Ishikawa (cell line): Measurements from ENCODE around the gene TCF20.

Experiments
- CEBPB ChIP-seq: IDR thresholded peaks from 2 replicates; pipeline ENCODE4 v1.6.1; 2012
- EP300 ChIP-seq: IDR thresholded peaks from 2 replicates; pipeline ENCODE4 v1.6.1; 2012; ENCODE audit warnings: borderline replicate concordance
- YY1 ChIP-seq: IDR thresholded peaks from 2 replicates; pipeline ENCODE4 v1.6.1; 2012; ENCODE audit warnings: low read depth
- TF ChIP-seq, protein P1 (sequence below): IDR thresholded peaks from 2 replicates; pipeline ENCODE4 v1.6.1; 2012

DNA sequence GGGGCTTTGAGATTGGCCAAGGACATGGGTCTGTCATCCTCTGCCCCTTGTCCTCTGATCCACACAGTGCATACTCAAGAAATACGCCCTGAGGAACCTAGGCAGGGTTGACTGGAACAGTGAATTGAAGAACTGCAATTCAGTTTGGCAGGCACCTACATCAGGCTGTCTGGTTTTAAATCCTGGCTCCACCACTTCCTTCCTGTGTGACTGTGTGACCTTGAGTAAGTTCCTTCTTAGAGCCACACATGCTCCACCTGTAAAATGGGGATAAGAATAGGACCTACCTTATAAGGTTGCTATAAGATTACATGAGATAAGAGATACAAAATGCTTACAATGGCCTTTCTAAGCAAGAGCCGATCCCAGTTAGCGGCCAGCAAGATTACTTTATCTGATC, 15.8 kb upstream of the TCF20 start:
- TF ChIP-seq, protein P1, sequence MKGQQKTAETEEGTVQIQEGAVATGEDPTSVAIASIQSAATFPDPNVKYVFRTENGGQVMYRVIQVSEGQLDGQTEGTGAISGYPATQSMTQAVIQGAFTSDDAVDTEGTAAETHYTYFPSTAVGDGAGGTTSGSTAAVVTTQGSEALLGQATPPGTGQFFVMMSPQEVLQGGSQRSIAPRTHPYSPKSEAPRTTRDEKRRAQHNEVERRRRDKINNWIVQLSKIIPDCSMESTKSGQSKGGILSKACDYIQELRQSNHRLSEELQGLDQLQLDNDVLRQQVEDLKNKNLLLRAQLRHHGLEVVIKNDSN: no peak
- TF ChIP-seq EP300 (no peak), YY1 (no peak), CEBPB (no peak)
